Kidney (tissue), 14 donors: Measurements from ENCODE around the gene MTG1. TPM values are rescaled to one million over a fixed set of nuclear protein-coding genes. Genes with fewer than 3 reads are reported as not detected.

Source experiments
- DNase-seq, 5 donors: peaks; one replicate each; pipeline ENCODE4 v3.0.0-alpha.2; 2013 to 2020
- FAIRE-seq: peaks from 2 replicates; lab custom pipeline; 2012; peaks lifted over from hg19 to GRCh38; lab: Jason Lieb, UNC
- H3K27ac ChIP-seq, 2 donors: one replicate each; pipeline ENCODE4 v1.7.0; 2013; ENCODE audit warnings: low read depth in 2 of 2, low read length in 2 of 2, inconsistent platforms in 1 of 2
- H3K27me3 ChIP-seq: one replicate; pipeline ENCODE4 v1.7.1; 2013; ENCODE audit warnings: low read length, inconsistent platforms; ENCODE audit not compliant: control insufficient read depth, insufficient read depth
- H3K36me3 ChIP-seq, 3 donors: one replicate each; pipeline versions ENCODE4 v1.7.0 to v1.7.1; 2013; ENCODE audit warnings: low read length in 3 of 3, control low read depth in 1 of 3, inconsistent platforms in 1 of 3; ENCODE audit not compliant: insufficient read depth in 3 of 3, control insufficient read depth in 2 of 3
- H3K4me1 ChIP-seq, 3 donors: one replicate each; pipeline versions ENCODE4 v1.7.0 to v1.7.1; 2013; ENCODE audit warnings: low read length in 3 of 3, inconsistent platforms in 1 of 3, low read depth in 1 of 3; ENCODE audit not compliant: control insufficient read depth in 2 of 3, insufficient read depth in 2 of 3
- H3K4me3 ChIP-seq, 3 donors: one replicate each; pipeline versions ENCODE4 v1.7.0 to v1.8.1; 2013; ENCODE audit warnings: low read length in 3 of 3, control low read depth in 1 of 3, inconsistent platforms in 1 of 3
- H3K9ac ChIP-seq, 3 donors: one replicate each; pipeline versions ENCODE4 v1.7.0 to v1.7.1; 2013; ENCODE audit warnings: low read length in 3 of 3, control low read depth in 1 of 3, inconsistent platforms in 1 of 3
- H3K9me3 ChIP-seq, 3 donors: one replicate each; pipeline versions ENCODE4 v1.7.0 to v1.7.1; 2013; ENCODE audit warnings: low read length in 3 of 3, control low read depth in 1 of 3, inconsistent platforms in 1 of 3; ENCODE audit not compliant: control insufficient read depth in 2 of 3, insufficient read depth in 1 of 3
- CTCF ChIP-seq: IDR thresholded peaks from 3 replicates; pipeline ENCODE4 v1.5.1; 2012; ENCODE audit warnings: mild to moderate bottlenecking, moderate library complexity, borderline replicate concordance; ENCODE audit not compliant: insufficient read depth; ENCODE audit errors: extremely low read depth
- intact Hi-C: fragments of 100-400 bp; cut with DNase I; formaldehyde crosslinking; loops from one replicate; pipeline ENCODE4 v1.11.1; 2022
- polyA plus RNA-seq: library from polyadenylated mRNA; stranded (reverse); fragments of 350-450 nt; fragmentation: Illumina TruSeq; extraction: RNeasy Lipid Tissue Mini Kit (QIAGEN cat#74804); gene quantifications from one replicate; pipeline ENCODE4 v1.2.3, GENCODE V29; 2014; ENCODE audit warnings: low read depth, low replicate concordance; ENCODE audit not compliant: insufficient read depth
- total RNA-seq: library from RNA; stranded (reverse); fragmentation: NEBNext Ultra II Directional; extraction: Animal tissue kit (Norgen Biotek cat#: 25700); gene quantifications from one replicate; pipeline ENCODE4 v1.2.1, GENCODE V29; 2021
- donor health status: control.
- donor health status: control.
- donor health status: control.
- donor health status: control.
- donor health status: control.
- donor health status: DM: yes; HTN: yes; CAD: no.
- donor health status: Normal renal cell carcinoma (clear cell type).

Gene MTG1
- total and polyA plus RNA-seq, 2 donors from 2014 or later: 51.1 to 68.5 TPM

GRCh38 chr10:133353202-133353959, 40.6 kb upstream of the MTG1 start:
- FAIRE-seq: no peak
- no peaks in the 10 kb centered on the region for H3K9me3 ChIP-seq

GRCh38 chr10:133353988-133354605, 39.9 kb upstream of the MTG1 start:
- Histone ChIP-seq H3K27me3 (no peaks in the 10 kb centered on the region), H3K4me1 (peaks cover 0 to 9% (median 0%) of the 10 kb centered on the region in 3 donors), H3K27ac (no peak overlapping the region), H3K4me3 (no peak overlapping the region), H3K9ac (no peak overlapping the region), H3K36me3 (no peaks in the 10 kb centered on the region), H3K9me3 (no peaks in the 10 kb centered on the region)
- no peak for DNase-seq
- TF ChIP-seq CTCF: no peak
- intact Hi-C loops: no loop called here
- FAIRE-seq: no peak

More at GRCh38 chr10:133353202-133353959, 40.6 kb upstream of the MTG1 start:
- DNase-seq: no peak
- Histone ChIP-seq H3K4me3 (no peak overlapping the region), H3K27ac (no peak overlapping the region), H3K9ac (no peak overlapping the region), H3K36me3 (no peaks in the 10 kb centered on the region), H3K27me3 (no peaks in the 10 kb centered on the region), H3K4me1 (peaks cover 0 to 9% (median 0%) of the 10 kb centered on the region in 3 donors)
- intact Hi-C loops: no loop called here
- no peak for TF ChIP-seq CTCF

GRCh38 chr10:133354672-133355240, 39.2 kb upstream of the MTG1 start:
- intact Hi-C loops: no loop called here

More at GRCh38 chr10:133354672-133355240, 39.2 kb upstream of the MTG1 start:
- Histone ChIP-seq H3K27me3 (no peaks in the 10 kb centered on the region), H3K4me3 (no peak overlapping the region), H3K27ac (no peak overlapping the region), H3K36me3 (no peaks in the 10 kb centered on the region), H3K9ac (no peak overlapping the region), H3K9me3 (no peaks in the 10 kb centered on the region), H3K4me1 (peaks cover 0 to 9% (median 0%) of the 10 kb centered on the region in 3 donors)
- TF ChIP-seq CTCF: no peak
- DNase-seq (no peak), FAIRE-seq (no peak)
